Vagina (tissue), 2 donors: Measurements from ENCODE around the gene AMER3. TPM values are rescaled to one million over a fixed set of nuclear protein-coding genes. Genes with fewer than 3 reads are reported as not detected.
"Not testable (repeated sequence)": the region's sequence is repeated elsewhere in the genome, so short reads cannot be mapped to it uniquely, and the experiment has no call there.

Experiments
- DNase-seq, 2 donors: peaks; one replicate each; pipeline ENCODE4 v3.0.0-alpha.2; 2017; ENCODE audit errors: extremely low spot score in 2 of 2
- H3K27ac ChIP-seq: fragments of 200-600 bp; sonication (generic); one replicate; pipeline ENCODE4 v1.5.1; 2019
- H3K27me3 ChIP-seq: fragments of 200-600 bp; sonication (generic); one replicate; pipeline ENCODE4 v1.5.1; 2019
- H3K36me3 ChIP-seq, 2 donors: fragments of 200-600 bp; sonication (generic); one replicate each; pipeline ENCODE4 v1.5.1; 2017 to 2019
- H3K4me1 ChIP-seq: fragments of 200-600 bp; sonication (generic); one replicate; pipeline ENCODE4 v1.5.1; 2019
- H3K4me3 ChIP-seq, 2 donors: fragments of 200-600 bp; sonication (generic); 1 replicate in 1 of 2; 2 replicates in 1 of 2; pipeline ENCODE4 v1.5.1; 2016 to 2019
- H3K9me3 ChIP-seq: fragments of 200-600 bp; sonication (generic); one replicate; pipeline ENCODE4 v1.5.1; 2019
- POLR2A ChIP-seq, 2 donors: fragments of 450-650 bp; IDR thresholded peaks; one replicate each; pipeline ENCODE4 v1.6.1; 2017; ENCODE audit warnings: antibody characterized with exemption in 2 of 2, mild to moderate bottlenecking in 2 of 2, moderate library complexity in 2 of 2
- POLR2AphosphoS5 ChIP-seq, 2 donors: sonication (generic); formaldehyde crosslinking; IDR thresholded peaks; one replicate each; pipeline ENCODE4 v1.9.0; 2017; ENCODE audit warnings: antibody characterized with exemption in 2 of 2, mild to moderate bottlenecking in 2 of 2, low read depth in 1 of 2; ENCODE audit not compliant: insufficient read depth in 1 of 2
- intact Hi-C: fragments of 100-400 bp; cut with DNase I; formaldehyde crosslinking; loops from one replicate; pipeline ENCODE4 v1.15.1; 2023
- total RNA-seq: library from RNA; depleted of rRNA; stranded (reverse); fragments of >200 nt; gene quantifications from one replicate; pipeline ENCODE4 v1.2.3, GENCODE V29; 2016
- TF ChIP-seq, protein P1 (sequence below), 3 experiments: fragments of 450-650 bp in 2 of 3; fragments of 200-600 bp in 1 of 3; sonication (generic) in 1 of 3; IDR thresholded peaks; one replicate each; pipeline ENCODE4 v1.5.1; 2017 to 2019; ENCODE audit warnings: antibody characterized with exemption in 3 of 3, mild to moderate bottlenecking in 2 of 3, moderate library complexity in 2 of 3

Gene AMER3
- total RNA-seq, 1 donor from 2014 or later = not detected

GRCh38 chr2:130729322-130730299 lies 25.7 kb upstream of the AMER3 start:
- Histone ChIP-seq H3K27me3 (no peaks in the 10 kb centered on the region), H3K9me3 (no peaks in the 10 kb centered on the region), H3K27ac (no peak overlapping the region), H3K4me1 (peaks cover 20% of the 10 kb centered on the region), H3K4me3 (no peak overlapping the region), H3K36me3 (no peaks in the 10 kb centered on the region)
- DNase-seq = no peak
- intact Hi-C loops = no loop called here
- no peak for TF ChIP-seq POLR2AphosphoS5 (IDR thresholded peaks at IDR 0.05; ENCODE audit: insufficient read depth in 1 of 2, low read depth in 1 of 2)

GRCh38 chr2:130732257-130732656 lies 23.1 kb upstream of the AMER3 start:
- H3K4me1 ChIP-seq, H3K4me3 ChIP-seq, intact Hi-C loops, H3K36me3 ChIP-seq, H3K9me3 ChIP-seq, H3K27me3 ChIP-seq, DNase-seq, H3K27ac ChIP-seq: not testable (repeated sequence)

DNA sequence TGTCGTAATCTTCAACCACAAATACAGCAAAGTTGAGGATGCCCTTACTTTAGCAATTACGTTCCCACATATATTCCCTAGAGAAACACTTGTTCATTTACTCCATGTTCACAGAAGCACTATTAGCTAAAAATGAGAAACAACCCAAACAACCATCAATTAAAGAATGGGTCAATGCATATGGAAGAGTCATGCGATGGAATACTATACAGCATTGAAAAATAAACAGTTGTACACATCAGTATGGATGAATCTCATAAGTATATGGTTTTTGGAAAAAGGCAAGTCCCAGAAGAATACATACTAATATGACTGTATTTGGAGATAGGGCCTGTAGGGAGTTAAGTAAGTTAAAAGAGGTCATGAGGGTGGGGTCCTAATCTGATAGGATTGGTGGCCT lies 20.1 kb upstream of the AMER3 start:
- Histone ChIP-seq H3K9me3 (no peaks in the 10 kb centered on the region), H3K4me1 (no peaks in the 10 kb centered on the region), H3K27ac (no peak overlapping the region), H3K4me3 (no peak overlapping the region), H3K27me3 (no peaks in the 10 kb centered on the region), H3K36me3 (no peaks in the 10 kb centered on the region)
- TF ChIP-seq, protein P1, sequence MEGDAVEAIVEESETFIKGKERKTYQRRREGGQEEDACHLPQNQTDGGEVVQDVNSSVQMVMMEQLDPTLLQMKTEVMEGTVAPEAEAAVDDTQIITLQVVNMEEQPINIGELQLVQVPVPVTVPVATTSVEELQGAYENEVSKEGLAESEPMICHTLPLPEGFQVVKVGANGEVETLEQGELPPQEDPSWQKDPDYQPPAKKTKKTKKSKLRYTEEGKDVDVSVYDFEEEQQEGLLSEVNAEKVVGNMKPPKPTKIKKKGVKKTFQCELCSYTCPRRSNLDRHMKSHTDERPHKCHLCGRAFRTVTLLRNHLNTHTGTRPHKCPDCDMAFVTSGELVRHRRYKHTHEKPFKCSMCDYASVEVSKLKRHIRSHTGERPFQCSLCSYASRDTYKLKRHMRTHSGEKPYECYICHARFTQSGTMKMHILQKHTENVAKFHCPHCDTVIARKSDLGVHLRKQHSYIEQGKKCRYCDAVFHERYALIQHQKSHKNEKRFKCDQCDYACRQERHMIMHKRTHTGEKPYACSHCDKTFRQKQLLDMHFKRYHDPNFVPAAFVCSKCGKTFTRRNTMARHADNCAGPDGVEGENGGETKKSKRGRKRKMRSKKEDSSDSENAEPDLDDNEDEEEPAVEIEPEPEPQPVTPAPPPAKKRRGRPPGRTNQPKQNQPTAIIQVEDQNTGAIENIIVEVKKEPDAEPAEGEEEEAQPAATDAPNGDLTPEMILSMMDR (IDR thresholded peaks at IDR 0.05) = no peak
- TF ChIP-seq POLR2AphosphoS5 (IDR thresholded peaks at IDR 0.05; ENCODE audit: insufficient read depth in 1 of 2, low read depth in 1 of 2) (no peak), POLR2A (IDR thresholded peaks at IDR 0.05) (no peak)
- DNase-seq = no peak
- intact Hi-C loops = no loop called here

DNA sequence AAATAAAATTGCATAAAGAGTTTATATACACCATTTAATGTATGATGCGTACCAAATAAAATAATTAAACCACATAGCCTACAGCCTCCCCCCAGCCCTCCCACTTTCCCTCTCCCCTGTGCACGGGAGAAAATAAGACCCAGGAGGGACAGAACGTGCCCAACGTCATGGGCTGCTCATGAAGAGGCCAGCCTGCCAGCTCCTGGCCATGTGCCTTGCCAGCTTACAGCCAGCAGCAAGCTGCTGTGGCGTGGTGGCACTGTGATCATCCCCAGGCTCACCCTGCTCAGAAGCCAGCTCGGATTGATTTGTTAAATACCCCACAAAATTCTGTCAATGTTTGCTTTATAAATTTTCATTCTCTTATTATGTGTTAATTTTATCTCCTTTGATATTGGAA lies 18.9 kb upstream of the AMER3 start:
- H3K4me3 ChIP-seq = no peak overlapping the region
- no peaks in the 10 kb centered on the region for H3K9me3 ChIP-seq
- no peak for DNase-seq
- H3K36me3 ChIP-seq = no peaks in the 10 kb centered on the region
- no peaks in the 10 kb centered on the region for H3K4me1 ChIP-seq
- intact Hi-C loops = no loop called here
- H3K27me3 ChIP-seq = no peaks in the 10 kb centered on the region
- TF ChIP-seq, protein P1 (IDR thresholded peaks at IDR 0.05) = no peak
- no peak overlapping the region for H3K27ac ChIP-seq

- H3K9me3 ChIP-seq = no peaks in the 10 kb centered on the region
- intact Hi-C loops = no loop called here
- DNase-seq = no peak
- H3K4me1 ChIP-seq = no peaks in the 10 kb centered on the region
- H3K27ac ChIP-seq = no peak overlapping the region
- no peak overlapping the region for H3K4me3 ChIP-seq
- no peaks in the 10 kb centered on the region for H3K27me3 ChIP-seq
- no peaks in the 10 kb centered on the region for H3K36me3 ChIP-seq
- no peak for TF ChIP-seq POLR2A (IDR thresholded peaks at IDR 0.05)
- TF ChIP-seq, protein P1 (IDR thresholded peaks at IDR 0.05) = no peak
- TF ChIP-seq POLR2AphosphoS5 (IDR thresholded peaks at IDR 0.05; ENCODE audit: insufficient read depth in 1 of 2, low read depth in 1 of 2) = no peak
Measured at GRCh38 chr2:130737592-130737991, 17.7 kb upstream of the AMER3 start.

DNA sequence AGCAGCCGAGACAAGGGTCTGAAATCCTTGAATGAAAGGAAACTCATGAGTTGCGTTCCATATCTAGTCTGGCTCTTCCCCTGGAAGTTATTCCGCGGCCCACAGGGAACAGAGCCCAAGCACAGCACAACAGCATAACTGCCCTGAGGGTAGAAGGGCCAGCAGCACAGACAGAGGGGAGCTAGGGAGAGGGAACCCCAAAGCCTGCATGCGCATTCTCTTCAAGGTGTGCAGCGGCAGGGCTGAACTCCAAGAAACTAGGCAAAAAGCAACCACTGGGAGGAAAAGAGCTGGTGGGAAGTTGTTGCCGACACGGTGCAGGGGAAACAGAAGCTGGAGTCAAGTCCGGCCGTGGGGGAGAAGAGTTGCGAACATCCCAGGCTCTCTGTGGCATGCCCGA lies 14.7 kb upstream of the AMER3 start:
- TF ChIP-seq POLR2A (IDR thresholded peaks at IDR 0.05) = no peak
- no peak for TF ChIP-seq POLR2AphosphoS5 (IDR thresholded peaks at IDR 0.05; ENCODE audit: insufficient read depth in 1 of 2, low read depth in 1 of 2)
- TF ChIP-seq, protein P1 (IDR thresholded peaks at IDR 0.05) = no peak
- DNase-seq = no peak

More for the DNA sequence above, 14.7 kb upstream of the AMER3 start:
- H3K27ac ChIP-seq = no peak overlapping the region
- H3K4me1 ChIP-seq = no peaks in the 10 kb centered on the region
- no peaks in the 10 kb centered on the region for H3K27me3 ChIP-seq
- H3K4me3 ChIP-seq = no peak overlapping the region
- H3K36me3 ChIP-seq = no peaks in the 10 kb centered on the region
- intact Hi-C loops = no loop called here
- H3K9me3 ChIP-seq = no peaks in the 10 kb centered on the region
